GM12873 (cell line): ENCODE measurements around the gene CNDP2.

Source experiments
- TF ChIP-seq, protein P1 (sequence below): IDR thresholded peaks from 2 replicates; pipeline ENCODE4 v1.5.1; 2012; ENCODE audit warnings: low read depth, mild to moderate bottlenecking, moderate library complexity, low read length, control low read depth; ENCODE audit not compliant: insufficient read depth; ENCODE audit errors: missing control alignments

Gene CNDP2

DNA sequence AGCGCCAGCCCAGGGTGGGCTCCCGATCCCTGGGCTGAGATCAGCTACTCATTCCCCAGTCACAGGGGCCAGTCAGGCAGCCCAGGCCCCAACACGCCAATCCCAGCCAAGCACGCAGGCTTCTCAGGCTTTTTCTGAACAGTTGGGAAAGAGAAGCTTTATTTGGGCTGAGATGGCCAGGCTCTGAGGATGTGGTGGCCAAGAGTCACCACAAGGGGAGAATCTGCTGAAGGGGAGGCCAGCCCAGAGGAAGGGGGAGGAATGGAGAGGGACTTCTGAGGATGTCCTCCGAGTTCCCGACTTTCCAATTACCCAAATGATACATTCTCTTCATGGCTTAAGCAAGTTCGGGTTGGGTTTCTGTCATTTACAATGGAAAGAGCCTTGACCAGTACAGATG is 36.3 kb upstream of the CNDP2 start:
- TF ChIP-seq, protein P1, sequence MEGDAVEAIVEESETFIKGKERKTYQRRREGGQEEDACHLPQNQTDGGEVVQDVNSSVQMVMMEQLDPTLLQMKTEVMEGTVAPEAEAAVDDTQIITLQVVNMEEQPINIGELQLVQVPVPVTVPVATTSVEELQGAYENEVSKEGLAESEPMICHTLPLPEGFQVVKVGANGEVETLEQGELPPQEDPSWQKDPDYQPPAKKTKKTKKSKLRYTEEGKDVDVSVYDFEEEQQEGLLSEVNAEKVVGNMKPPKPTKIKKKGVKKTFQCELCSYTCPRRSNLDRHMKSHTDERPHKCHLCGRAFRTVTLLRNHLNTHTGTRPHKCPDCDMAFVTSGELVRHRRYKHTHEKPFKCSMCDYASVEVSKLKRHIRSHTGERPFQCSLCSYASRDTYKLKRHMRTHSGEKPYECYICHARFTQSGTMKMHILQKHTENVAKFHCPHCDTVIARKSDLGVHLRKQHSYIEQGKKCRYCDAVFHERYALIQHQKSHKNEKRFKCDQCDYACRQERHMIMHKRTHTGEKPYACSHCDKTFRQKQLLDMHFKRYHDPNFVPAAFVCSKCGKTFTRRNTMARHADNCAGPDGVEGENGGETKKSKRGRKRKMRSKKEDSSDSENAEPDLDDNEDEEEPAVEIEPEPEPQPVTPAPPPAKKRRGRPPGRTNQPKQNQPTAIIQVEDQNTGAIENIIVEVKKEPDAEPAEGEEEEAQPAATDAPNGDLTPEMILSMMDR, result peak; percentile 24

DNA sequence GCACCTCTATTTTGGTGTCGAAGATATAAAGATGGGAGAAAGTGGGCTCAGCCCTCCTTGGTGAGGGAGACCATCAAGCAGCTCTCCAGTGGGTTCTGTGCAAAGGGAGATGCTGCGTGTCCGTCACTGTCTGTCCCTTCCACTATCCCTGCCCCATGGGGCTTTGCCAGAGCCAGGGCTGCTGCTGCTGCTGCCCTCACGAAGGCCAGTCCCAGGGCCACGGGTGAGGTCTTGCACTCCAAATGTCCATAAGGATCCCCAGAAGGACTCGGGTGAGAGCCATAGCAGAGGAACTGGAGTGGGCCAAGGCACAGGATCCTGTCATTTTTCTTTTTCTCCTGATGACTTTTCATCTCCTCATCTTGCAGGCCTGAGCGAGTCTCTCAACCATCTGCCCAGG is 35.3 kb upstream of the CNDP2 start:
- TF ChIP-seq, protein P1, result no peak

DNA sequence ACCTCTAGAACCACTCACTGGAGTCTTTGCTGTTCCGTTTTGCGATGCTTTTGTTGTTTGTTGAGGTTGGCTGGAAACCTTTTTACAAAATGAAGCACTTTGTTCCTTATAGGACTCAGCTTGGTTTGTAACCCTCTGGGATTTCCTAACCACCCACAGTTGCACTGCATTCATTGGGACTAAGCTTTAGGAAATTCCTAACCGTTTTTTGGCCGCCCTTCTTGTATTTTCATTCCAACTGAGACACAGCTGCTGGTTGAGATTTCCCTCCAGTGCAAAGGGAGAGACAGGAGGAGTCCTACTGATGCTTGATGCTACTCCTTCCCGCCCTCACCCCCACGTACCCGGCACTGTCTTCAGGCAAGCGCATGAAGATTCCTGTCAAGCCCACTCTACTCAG is 32.9 kb upstream of the CNDP2 start:
- TF ChIP-seq, protein P1, result no peak

DNA sequence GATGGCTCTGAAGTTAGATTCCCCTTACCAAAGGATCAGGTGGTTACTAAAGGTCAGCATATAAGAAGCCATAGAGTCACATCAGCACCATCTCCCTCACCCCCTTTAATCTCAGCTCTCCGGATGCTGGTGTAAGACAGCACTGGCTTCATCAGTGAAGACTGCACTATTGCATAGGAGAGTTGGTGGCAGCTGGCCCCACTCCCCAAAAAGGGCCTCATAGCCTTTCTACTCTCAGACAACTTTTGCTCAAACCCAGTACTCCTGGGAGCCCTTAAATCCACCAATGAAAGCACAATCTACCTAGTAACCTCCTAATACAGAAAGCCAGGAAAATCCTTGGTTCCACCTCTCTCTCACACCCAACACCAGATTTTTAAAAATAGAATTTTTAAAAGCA is 32.2 kb upstream of the CNDP2 start:
- TF ChIP-seq, protein P1, result no peak

DNA sequence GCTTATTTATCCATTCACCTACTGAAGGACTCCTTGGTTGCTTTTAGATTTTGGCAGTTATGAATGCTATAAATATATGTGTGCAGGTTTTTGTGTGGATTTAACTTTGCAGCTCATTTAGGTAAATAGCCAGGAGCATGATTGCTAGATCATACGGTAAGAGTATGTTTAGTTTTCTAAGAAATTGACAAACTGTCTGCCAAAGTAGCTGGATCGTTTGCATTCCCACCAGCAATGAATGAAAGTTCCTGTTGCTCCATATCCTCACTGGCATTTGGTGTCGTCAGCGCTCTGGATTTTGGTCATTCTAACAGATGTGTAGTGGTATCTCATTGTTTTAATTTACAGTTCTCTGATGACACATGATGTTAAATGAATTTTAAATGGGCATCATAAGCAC is 30.4 kb upstream of the CNDP2 start:
- TF ChIP-seq, protein P1, result no peak

DNA sequence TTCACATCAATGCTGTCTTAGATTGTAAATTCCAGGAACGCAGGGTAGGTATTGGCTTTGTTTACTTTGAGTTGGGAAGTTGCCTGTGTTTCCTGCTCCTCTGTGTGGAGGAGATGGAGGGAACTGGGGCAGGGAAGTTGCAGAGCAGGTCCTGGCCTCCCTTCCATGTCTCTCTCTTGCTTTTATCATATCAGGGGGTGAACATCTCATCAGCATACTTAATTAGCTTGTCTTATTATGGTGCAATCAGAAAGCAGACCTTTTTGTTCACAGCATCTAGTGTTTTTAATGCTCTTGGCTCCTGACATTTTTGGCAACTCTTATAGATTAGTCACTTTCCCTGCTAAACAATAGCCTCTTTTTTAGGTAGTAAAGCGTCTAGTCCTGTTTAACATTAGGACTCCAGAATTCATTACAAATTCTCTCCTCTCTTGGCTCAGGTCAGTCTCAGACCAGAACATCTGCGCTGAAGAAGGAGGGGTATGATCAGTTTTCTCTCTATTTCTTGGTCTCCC is 27.6 kb upstream of the CNDP2 start:
- TF ChIP-seq, protein P1, result no peak

DNA sequence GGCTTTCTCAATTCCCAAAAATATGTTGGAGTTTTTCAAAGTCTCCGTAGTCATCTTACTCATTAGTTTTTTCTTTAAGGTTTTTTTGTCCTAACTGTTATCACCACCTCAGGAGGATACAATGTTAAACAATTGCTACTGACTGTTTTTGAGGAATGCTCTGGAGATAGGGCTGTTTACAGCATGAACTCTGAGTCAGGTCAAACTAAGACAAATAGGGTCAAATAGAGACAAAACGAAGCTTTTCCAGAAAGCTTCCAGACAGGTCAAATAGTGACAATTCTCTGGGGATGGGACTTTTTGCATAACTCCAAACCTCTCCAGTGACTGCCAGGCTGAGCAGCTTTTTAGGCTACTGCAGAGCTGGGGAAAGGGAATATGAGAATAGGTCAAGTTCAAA is 23.9 kb upstream of the CNDP2 start:
- TF ChIP-seq, protein P1, result no peak
